NCI-H748 treated with DMSO at 0.1 percent for 48 hours (cell line): ENCODE measurements around the gene CCDC88C.

Experiments
- DNase-seq: peaks from one replicate; lab custom pipeline; 2025; lab: John Stamatoyannopoulos, UW

Gene CCDC88C

GRCh38 chr14:91396959-91397815 is 20.4 kb downstream of the CCDC88C start:
- no peak for DNase-seq

DNA sequence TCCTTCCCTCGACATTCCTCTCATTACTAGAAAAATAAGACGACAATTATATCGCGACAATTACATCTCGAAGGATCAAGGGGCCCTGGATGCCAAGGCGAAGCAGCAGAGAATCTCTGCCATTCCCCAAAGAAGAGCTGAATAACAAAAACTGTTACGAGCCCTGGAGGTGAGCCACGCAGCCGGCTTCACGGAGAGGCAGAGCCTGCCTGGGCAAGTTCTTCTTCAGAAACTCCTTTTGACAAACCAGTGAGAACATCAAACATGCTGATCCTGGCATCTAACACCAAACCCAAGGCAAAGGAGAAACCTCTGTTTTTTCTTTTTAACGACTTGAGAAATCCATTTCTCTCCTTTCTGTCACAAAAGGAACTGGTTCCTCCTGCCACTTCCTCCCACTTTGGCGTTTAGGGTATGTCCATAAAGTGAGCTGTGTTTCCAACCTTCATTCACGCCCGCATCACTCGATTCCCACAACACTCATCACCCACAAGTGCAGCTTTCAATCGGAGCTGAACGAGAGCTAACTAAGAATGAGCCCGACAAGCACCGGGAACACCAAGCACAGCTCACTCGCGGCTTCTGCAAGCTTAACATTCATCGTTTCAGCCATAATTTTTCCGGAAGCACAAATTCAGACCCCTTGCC is 21.5 kb downstream of the CCDC88C start:
- DNase-seq: no peak

GRCh38 chr14:91395466-91395865 is 22.2 kb downstream of the CCDC88C start:
- DNase-seq: no peak

GRCh38 chr14:91394105-91395081 is 23.2 kb downstream of the CCDC88C start:
- DNase-seq: peak; percentile 15

GRCh38 chr14:91392623-91393303 is 24.9 kb downstream of the CCDC88C start:
- no peak for DNase-seq

GRCh38 chr14:91390165-91390778 is 27.3 kb downstream of the CCDC88C start:
- no peak for DNase-seq

DNA sequence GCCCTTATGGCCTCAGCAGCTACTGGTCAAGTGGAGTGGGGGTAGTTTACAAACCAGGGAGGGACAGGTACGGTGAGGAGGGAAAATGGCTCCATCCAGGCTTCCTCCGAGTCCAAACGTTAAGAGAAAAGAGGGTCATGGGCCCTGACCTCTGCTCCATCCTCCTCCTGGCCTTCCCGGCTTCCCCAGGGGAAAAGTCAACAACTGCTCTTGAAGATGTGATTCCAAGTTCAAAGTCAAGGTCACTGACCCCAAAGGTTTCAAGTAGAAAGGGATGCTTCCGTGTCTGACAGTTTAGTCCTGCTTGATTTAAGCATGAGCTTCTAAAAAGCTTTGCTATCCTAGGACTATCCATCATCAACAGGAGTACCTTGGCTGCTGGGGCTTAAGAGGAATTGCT is 28.5 kb downstream of the CCDC88C start:
- no peak for DNase-seq

DNA sequence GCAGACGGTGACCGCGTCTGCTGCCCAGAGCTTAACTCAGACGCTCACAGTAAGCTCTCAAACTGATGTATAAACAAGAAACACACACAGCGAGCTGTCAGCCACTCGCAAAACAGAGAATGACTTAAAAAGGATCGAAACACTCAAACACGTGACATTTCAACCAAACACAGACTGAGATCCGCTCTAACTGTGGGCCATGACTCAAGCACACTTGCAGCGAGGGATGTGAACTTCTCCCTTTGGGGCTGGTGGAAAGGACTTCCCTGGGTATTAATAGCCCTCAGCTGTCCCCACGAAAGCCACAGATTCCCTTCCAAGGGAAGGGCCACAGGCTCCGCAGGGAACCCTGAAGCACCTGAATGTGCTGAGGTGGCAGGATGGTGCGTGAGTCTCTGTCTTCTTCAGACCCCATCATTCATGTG is 29.1 kb downstream of the CCDC88C start:
- DNase-seq: no peak

- DNase-seq: no peak
Measured at GRCh38 chr14:91387951-91388381, 29.7 kb downstream of the CCDC88C start.

- DNase-seq: no peak
Measured at GRCh38 chr14:91387169-91387835, 30.3 kb downstream of the CCDC88C start.

DNA sequence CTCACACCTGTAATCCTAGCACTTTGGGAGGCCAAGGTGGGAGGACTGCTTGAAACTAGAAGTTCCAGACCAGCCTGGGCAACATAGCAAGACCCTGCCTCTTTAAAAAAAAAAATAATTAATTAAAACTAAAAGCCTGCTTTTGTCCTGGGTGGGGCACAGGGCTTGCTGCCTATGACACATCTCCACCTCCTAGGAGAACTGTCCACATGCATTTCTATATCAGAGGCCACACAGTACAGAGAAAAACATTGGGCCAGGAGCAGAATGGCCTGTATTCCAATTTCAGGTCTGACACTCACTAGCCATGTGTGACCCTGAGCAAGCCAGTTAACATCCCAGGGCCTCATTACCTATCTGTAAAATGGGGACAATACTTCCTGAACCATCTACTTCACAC is 31.9 kb downstream of the CCDC88C start:
- no peak for DNase-seq

GRCh38 chr14:91385224-91385623 is 32.4 kb downstream of the CCDC88C start:
- DNase-seq: no peak

DNA sequence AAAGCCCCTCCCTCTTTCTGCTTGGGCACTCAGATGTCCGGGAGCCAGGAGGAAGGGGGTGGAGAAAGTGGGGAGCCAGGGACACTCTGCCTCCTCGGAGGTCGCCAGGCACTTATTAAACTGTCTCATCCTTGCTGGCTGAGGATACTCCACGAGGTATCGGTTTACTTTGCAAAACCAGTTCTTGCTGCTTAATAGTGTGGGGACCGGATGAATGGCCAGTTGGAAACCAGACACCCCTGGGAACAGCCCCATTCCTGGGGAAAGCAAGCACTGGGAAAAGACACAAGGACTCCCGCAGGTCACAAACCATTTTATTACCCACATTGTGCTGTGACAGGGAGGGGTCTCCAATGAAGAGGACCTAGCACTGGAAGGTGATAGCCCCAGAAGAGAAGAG is 34.2 kb downstream of the CCDC88C start:
- peak; percentile 90 for DNase-seq

DNA sequence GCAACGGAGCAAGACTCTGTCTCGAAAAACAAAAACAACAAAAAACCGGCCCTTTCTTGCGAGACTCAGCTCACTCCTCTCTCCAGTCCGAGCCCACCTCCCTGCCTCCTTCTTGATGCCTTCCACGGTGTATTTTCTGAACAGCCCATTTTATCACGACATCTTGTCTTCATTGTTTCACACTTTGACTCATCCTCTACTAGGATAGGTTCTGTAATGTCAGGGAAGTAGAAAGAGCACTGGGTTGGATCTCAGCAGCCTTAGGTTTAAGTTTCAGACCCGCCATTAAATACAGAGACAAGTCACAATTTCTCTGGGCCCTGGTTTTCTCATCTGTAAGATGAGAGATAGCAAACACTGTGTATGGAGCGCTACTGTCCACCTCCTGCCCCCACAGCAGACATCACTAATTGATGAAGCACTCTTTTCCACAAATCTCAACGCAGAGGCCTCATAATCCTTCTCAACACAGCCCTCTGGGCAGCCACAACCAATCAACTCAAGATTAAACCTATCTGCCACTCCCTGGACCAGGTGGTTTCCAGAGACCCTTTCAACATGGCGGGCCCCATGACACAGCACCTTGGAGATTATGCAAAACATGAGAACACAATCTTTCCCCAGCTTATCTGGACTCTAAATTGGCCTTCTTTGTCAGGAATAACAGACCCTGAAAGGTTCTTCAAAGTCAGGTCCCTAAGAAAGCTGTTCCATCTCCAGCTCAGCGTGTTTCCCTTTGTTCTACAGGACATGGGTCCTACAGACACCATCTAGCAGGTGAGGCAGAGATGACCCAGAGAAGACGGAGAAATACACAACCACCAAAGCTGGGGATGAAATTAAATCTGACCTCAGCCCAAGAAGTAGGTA is 35.6 kb downstream of the CCDC88C start:
- DNase-seq: no peak

DNA sequence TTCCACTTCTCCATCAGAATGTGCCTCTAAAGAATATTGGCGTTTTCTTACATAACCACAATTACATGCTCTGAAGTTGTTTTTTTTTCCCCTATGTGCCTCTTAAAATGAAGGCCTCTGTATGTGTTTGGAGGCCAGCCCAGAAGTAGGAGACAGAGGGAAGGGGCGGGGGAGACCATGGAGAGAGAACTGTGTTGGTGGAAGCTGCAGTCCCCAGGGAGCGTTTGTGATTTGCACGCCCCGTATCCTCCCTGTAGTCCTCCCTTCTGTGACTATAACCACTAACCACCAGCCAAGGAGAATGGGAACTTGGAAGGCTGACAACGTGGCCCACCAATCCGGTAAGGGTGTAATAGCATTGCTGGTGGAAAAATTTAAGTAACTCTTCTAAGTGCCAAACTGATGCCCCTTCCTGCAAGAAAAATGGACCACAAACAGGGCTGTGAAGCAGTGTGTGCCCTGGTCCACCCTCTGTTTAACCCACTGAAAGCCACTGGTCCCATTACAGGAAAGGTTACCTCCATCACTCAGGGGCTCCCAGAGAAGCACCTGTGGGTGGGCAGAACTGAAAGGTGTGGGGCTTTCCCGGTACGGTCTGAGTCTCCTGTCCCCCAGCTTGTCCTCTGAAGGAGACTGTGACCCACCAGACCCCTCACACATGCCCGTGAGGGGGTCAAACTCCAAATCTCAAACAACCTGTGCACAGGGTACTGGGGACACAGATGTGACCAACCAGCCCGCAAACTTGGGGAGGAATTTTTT is 36.8 kb downstream of the CCDC88C start:
- DNase-seq: no peak

DNA sequence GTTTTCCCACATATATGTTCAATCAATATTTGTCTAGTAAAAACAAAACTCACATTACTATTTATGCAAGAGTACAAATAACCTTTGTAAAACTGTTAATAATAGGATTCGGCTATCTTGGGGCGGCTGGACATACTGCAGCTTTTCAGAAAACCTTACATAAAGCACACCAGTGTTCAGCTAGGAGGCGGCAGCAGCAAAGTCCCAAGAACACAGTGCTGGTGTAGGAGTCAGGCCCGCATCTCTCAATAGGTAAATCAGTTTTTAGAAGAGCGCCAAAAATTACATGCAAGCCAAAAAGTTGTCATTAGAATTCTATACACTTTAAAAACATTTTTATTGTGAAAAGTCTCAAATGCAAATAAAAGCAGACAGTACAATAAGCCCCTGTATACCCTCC is 37.5 kb downstream of the CCDC88C start:
- no peak for DNase-seq

GRCh38 chr14:91379579-91379932 is 38.1 kb downstream of the CCDC88C start:
- no peak for DNase-seq

GRCh38 chr14:91378930-91379578 is 38.6 kb downstream of the CCDC88C start:
- DNase-seq: no peak
